Stomach (tissue), 9 donors: Measurements from ENCODE around the gene SCAF8. TPM values are rescaled to one million over a fixed set of nuclear protein-coding genes. Genes with fewer than 3 reads are reported as not detected.
"Not testable (repeated sequence)": the region's sequence is repeated elsewhere in the genome, so short reads cannot be mapped to it uniquely, and the experiment has no call there.

Experiments used
- DNase-seq, 2 donors: peaks; one replicate each; pipeline versions ENCODE4 v3.0.0 to v3.0.0-alpha.2; 2013 to 2019
- H3K27ac ChIP-seq, 5 donors: fragments of 200-600 bp in 4 of 5; sonication (generic) in 4 of 5; one replicate each; pipeline ENCODE4 v1.5.1; 2013 to 2019; ENCODE audit warnings: mild to moderate bottlenecking in 1 of 5, moderate library complexity in 1 of 5
- H3K27me3 ChIP-seq, 3 donors: fragments of 200-600 bp; sonication (generic); one replicate each; pipeline ENCODE4 v1.5.1; 2017 to 2019; ENCODE audit warnings: mixed run types in 1 of 3
- H3K36me3 ChIP-seq, 4 donors: fragments of 200-600 bp; sonication (generic); 1 replicate in 3 of 4; 2 replicates in 1 of 4; pipeline ENCODE4 v1.5.1; 2016 to 2019
- H3K4me1 ChIP-seq, 4 donors: fragments of 200-600 bp; sonication (generic); one replicate each; pipeline ENCODE4 v1.5.1; 2016 to 2019
- H3K4me3 ChIP-seq, 4 donors: fragments of 200-600 bp; sonication (generic) in 3 of 4; one replicate each; pipeline ENCODE4 v1.5.1; 2016 to 2019; ENCODE audit warnings: mild to moderate bottlenecking in 1 of 4
- H3K9me3 ChIP-seq, 4 donors: fragments of 200-600 bp; sonication (generic); one replicate each; pipeline ENCODE4 v1.5.1; 2016 to 2019
- EP300 ChIP-seq: sonication (generic); formaldehyde crosslinking; IDR thresholded peaks from one replicate; pipeline ENCODE4 v1.6.1; 2017; ENCODE audit warnings: antibody characterized with exemption
- POLR2A ChIP-seq, 4 donors: fragments of 450-650 bp; IDR thresholded peaks; one replicate each; pipeline ENCODE4 v1.6.1; 2016; ENCODE audit warnings: antibody characterized with exemption in 4 of 4, control low read depth in 2 of 4, mild to moderate bottlenecking in 1 of 4, moderate library complexity in 1 of 4
- POLR2AphosphoS5 ChIP-seq, 3 donors: sonication (generic); formaldehyde crosslinking; IDR thresholded peaks; one replicate each; pipeline ENCODE4 v1.6.1; 2016; ENCODE audit warnings: antibody characterized with exemption in 3 of 3
- WGBS, 5 donors: extraction: QIAGEN DNeasy Blood & Tissue Kit in 3 of 5; methylation state at CpG; one replicate each; pipeline versions ENCODE4 v1.1.5 to v1.1.7; 2013 to 2018; 5-methylcytosine and 5-hydroxymethylcytosine counted together
- intact Hi-C: fragments of 100-400 bp; cut with DNase I; formaldehyde crosslinking; loops from one replicate; pipeline ENCODE4 v1.15.1; 2023; ENCODE audit warnings: low total_unique reads
- polyA plus RNA-seq, 3 donors: library from polyadenylated mRNA; stranded (reverse); fragments of 200-250 nt; gene quantifications; one replicate each; pipeline ENCODE4 v1.2.3, GENCODE V29; 2013
- total RNA-seq, 5 donors: library from RNA; depleted of rRNA; stranded (reverse); fragments of >200 nt; gene quantifications; one replicate each; pipeline versions ENCODE4 v1.1.0 to v1.2.3, GENCODE V29; 2014 to 2016
- TF ChIP-seq, protein P1 (sequence below), 7 experiments: fragments of 450-650 bp in 4 of 7; fragments of 200-600 bp in 3 of 7; sonication (generic) in 3 of 7; IDR thresholded peaks; one replicate each; pipeline ENCODE4 v1.5.1; 2016 to 2019; ENCODE audit warnings: antibody characterized with exemption in 7 of 7, control low read depth in 2 of 7, mild to moderate bottlenecking in 1 of 7
- donor health status: healthy with polysubstance abuse.
- donor health status: Bipolar disorder and iron deficiency.
- donor health status: healthy.

The SCAF8 gene
- total and polyA plus RNA-seq, 8 donors: 6.6 to 62.5 (median 15.4) TPM

DNA sequence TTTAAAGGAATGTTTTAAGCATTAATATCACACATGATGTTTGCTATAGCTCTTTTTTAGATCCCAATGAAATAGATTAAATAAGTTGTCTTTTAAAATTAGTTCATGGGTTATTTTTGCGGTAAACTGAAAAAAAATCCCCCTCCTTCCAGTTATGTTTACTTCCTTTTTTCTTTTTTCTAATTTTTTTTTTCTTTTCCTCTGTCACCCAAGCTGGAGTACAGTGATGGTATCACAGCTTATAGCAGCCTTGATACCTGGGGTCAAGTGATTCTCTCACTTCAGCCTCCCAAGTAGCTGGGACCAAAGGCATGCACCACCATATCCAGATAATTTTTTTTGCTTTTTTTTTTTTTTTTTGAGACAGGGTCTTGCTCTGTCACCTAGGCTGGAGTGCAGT is 17.8 kb upstream of the SCAF8 start:
- WGBS, 5 donors: 80 to 100% (median 89%) methylated on average over 1 of the region's 1 CpG
- TF ChIP-seq POLR2A (IDR thresholded peaks at IDR 0.05): no peak
- TF ChIP-seq EP300: no peak
- TF ChIP-seq, protein P1, sequence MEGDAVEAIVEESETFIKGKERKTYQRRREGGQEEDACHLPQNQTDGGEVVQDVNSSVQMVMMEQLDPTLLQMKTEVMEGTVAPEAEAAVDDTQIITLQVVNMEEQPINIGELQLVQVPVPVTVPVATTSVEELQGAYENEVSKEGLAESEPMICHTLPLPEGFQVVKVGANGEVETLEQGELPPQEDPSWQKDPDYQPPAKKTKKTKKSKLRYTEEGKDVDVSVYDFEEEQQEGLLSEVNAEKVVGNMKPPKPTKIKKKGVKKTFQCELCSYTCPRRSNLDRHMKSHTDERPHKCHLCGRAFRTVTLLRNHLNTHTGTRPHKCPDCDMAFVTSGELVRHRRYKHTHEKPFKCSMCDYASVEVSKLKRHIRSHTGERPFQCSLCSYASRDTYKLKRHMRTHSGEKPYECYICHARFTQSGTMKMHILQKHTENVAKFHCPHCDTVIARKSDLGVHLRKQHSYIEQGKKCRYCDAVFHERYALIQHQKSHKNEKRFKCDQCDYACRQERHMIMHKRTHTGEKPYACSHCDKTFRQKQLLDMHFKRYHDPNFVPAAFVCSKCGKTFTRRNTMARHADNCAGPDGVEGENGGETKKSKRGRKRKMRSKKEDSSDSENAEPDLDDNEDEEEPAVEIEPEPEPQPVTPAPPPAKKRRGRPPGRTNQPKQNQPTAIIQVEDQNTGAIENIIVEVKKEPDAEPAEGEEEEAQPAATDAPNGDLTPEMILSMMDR (IDR thresholded peaks at IDR 0.05): no peak
- no peak for TF ChIP-seq POLR2AphosphoS5 (IDR thresholded peaks at IDR 0.05)
- Histone ChIP-seq H3K4me3 (no peak overlapping the region), H3K27ac (no peak overlapping the region), H3K4me1 (no peaks in the 10 kb centered on the region), H3K27me3 (no peaks in the 10 kb centered on the region), H3K9me3 (peaks cover 0 to 13% (median 4%) of the 10 kb centered on the region in 4 donors), H3K36me3 (no peaks in the 10 kb centered on the region)
- intact Hi-C loops: no loop called here
- DNase-seq: no peak

GRCh38 chr6:154716350-154716749 is 16.9 kb upstream of the SCAF8 start:
- H3K27ac ChIP-seq: peak overlapping the region in 3 of 5 donors; percentile 10 to 52 (median 32)
- intact Hi-C loops: not testable (repeated sequence)
- WGBS, 5 donors: 42 to 68% (median 53%) methylated on average over 8 of the region's 8 CpGs

GRCh38 chr6:154719433-154719832 is 13.8 kb upstream of the SCAF8 start:
- peaks cover 0 to 14% (median 6%) of the 10 kb centered on the region in 4 donors for H3K9me3 ChIP-seq
- no peaks in the 10 kb centered on the region for H3K27me3 ChIP-seq
- H3K36me3 ChIP-seq: no peaks in the 10 kb centered on the region
- H3K4me1 ChIP-seq: no peaks in the 10 kb centered on the region
- DNase-seq: no peak
- no peak overlapping the region for H3K4me3 ChIP-seq
- intact Hi-C loops: no loop called here
- 91 to 96% (median 94%) methylated on average over 4 of the region's 4 CpGs for WGBS, 5 donors
- TF ChIP-seq, protein P1 (IDR thresholded peaks at IDR 0.05): no peak
- no peak for TF ChIP-seq EP300
- TF ChIP-seq POLR2AphosphoS5 (IDR thresholded peaks at IDR 0.05): no peak
- TF ChIP-seq POLR2A (IDR thresholded peaks at IDR 0.05): no peak
- H3K27ac ChIP-seq: no peak overlapping the region

More at GRCh38 chr6:154716350-154716749, 16.9 kb upstream of the SCAF8 start:
- H3K4me1 ChIP-seq, H3K36me3 ChIP-seq, H3K27me3 ChIP-seq, H3K4me3 ChIP-seq: not testable (repeated sequence)
- DNase-seq: peak in 1 of 2 donors; percentile 26
- H3K9me3 ChIP-seq: peaks cover 0 to 14% (median 6%) of the 10 kb centered on the region in 4 donors

DNA sequence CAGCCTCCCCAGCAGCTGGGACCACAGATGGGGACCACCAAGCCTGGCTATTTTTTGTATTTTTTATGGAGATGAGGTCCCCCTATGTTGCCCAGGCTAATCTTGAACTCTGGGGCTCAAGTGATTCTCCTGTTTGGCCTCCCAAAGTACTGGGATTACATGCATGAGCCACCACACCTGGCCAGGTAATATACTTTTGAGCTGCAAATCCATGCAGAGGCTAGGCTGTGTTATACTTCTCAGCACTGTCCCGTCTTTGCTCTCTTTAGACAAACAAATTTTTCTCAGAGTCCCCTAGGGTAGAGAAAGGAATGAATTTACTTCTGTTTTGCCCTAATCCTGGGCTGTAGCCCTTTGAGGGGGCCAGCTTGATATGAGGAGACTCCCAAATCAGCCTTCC is 13.4 kb upstream of the SCAF8 start:
- Histone ChIP-seq H3K4me1 (no peaks in the 10 kb centered on the region), H3K27ac (no peak overlapping the region), H3K9me3 (peaks cover 0 to 14% (median 6%) of the 10 kb centered on the region in 4 donors), H3K4me3 (no peak overlapping the region), H3K36me3 (no peaks in the 10 kb centered on the region), H3K27me3 (no peaks in the 10 kb centered on the region)
- DNase-seq: no peak
- 64 to 85% (median 73%) methylated on average over 1 of the region's 1 CpG for WGBS, 5 donors
- TF ChIP-seq, protein P1 (IDR thresholded peaks at IDR 0.05): no peak
- no peak for TF ChIP-seq POLR2A (IDR thresholded peaks at IDR 0.05)
- no peak for TF ChIP-seq POLR2AphosphoS5 (IDR thresholded peaks at IDR 0.05)
- no peak for TF ChIP-seq EP300
- intact Hi-C loops: no loop called here

- Histone ChIP-seq H3K36me3 (no peaks in the 10 kb centered on the region), H3K4me3 (no peak overlapping the region), H3K27me3 (no peaks in the 10 kb centered on the region), H3K9me3 (peaks cover 0 to 14% (median 6%) of the 10 kb centered on the region in 4 donors), H3K27ac (no peak overlapping the region), H3K4me1 (no peaks in the 10 kb centered on the region)
- TF ChIP-seq POLR2AphosphoS5 (IDR thresholded peaks at IDR 0.05) (no peak), POLR2A (IDR thresholded peaks at IDR 0.05) (no peak), EP300 (no peak)
- TF ChIP-seq, protein P1 (IDR thresholded peaks at IDR 0.05): no peak
- 77 to 85% (median 81%) methylated on average over 6 of the region's 6 CpGs for WGBS, 5 donors
- no peak for DNase-seq
- intact Hi-C loops: no loop called here
Observed at GRCh38 chr6:154721460-154721859, 11.8 kb upstream of the SCAF8 start.
